ENCODE results near the gene MYOD1. TPM values are rescaled to one million over a fixed set of nuclear protein-coding genes. Genes with fewer than 3 reads are reported as not detected.

Gene MYOD1
- total RNA-seq, 1 donor from 2014 or later, result not detected

DNA sequence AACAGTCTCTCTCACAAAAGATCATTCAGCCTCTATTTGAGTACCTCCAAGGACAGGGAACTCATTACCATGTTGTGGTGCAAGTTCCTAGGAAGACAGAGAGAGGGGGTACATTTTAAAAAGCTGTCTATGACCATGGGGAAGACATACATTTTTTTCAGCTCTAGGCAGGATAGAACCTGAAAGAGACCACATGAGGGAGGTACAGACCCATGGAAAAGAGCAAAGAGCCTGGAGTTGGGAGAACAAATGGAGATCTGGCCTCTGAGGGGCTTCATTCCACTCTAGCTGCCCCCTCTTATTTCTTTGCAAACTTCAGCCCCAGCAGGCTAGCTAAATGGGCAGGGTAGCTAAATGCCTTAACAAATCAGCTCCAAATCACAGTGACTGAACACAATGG lies 51.5 kb downstream of the MYOD1 start:
- H3K9me3 Mint-ChIP-seq, result no peaks in the 10 kb centered on the region
- H3K4me1 Mint-ChIP-seq, result no peaks in the 10 kb centered on the region
- intact Hi-C loops (cut with micrococcal nuclease), result no loop called here
- no peak overlapping the region for H3K4me3 Mint-ChIP-seq
- H3K36me3 Mint-ChIP-seq (ENCODE audit: low read depth), result no peaks in the 10 kb centered on the region
- no peak overlapping the region for H3K27ac Mint-ChIP-seq
- H3K27me3 Mint-ChIP-seq, result no peaks in the 10 kb centered on the region
- no peak for DNase-seq

DNA sequence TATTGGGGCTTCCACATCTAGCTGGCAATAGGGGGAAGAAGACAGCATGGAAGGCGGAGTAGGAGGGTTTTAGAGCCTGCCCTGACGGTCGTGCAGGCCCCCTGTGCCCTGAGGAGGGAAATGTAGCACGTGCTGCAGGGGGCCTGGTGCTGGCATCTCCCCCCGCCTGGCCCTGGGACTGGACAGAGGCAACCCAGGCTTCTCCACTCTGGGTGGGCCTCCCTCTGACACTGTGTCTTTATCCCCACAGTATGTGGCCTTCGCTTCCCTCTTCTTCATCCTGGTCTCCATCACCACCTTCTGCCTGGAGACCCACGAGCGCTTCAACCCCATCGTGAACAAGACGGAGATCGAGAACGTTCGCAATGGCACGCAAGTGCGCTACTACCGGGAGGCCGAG lies 52.0 kb downstream of the MYOD1 start:
- no peak for DNase-seq
- Mint-ChIP-seq H3K27me3 (no peaks in the 10 kb centered on the region), H3K27ac (no peak overlapping the region), H3K4me3 (no peak overlapping the region), H3K9me3 (no peaks in the 10 kb centered on the region), H3K36me3 (ENCODE audit: low read depth) (no peaks in the 10 kb centered on the region), H3K4me1 (no peaks in the 10 kb centered on the region)
- intact Hi-C loops (cut with micrococcal nuclease), result no loop called here

Other genes starting within 250 kb of the MYOD1 start
- not detected in 2 replicates for gene ABCC8, start 242.7 kb upstream of the MYOD1 start, total RNA-seq
- not detected in 2 replicates for gene USH1C, start 175.2 kb upstream of the MYOD1 start, total RNA-seq
- gene OTOG, start 172.3 kb upstream of the MYOD1 start, total RNA-seq, result not detected in 2 replicates
- not detected in 2 replicates for gene KCNC1, start 15.2 kb downstream of the MYOD1 start, total RNA-seq

Data from activated CD4-positive, alpha-beta T cell treated with anti-CD3 and anti-CD28 coated beads, Interleukin-2, amount 10 ng/mL, durations not matched to agents 24 days and 14 days (primary cell).